T-cell (primary cell): Measurements from ENCODE around the gene TWIST2. TPM values are rescaled to one million over a fixed set of nuclear protein-coding genes. Genes with fewer than 3 reads are reported as not detected.

Source experiments
- ATAC-seq, 4 experiments: fragments of 200-7000 bp in 3 of 4; fragments of 150-1000 bp in 1 of 4; cut with Tn5 transposase; replicated peaks in 1 of 4; 1 replicate in 3 of 4; 2 replicates in 1 of 4; pipeline ENCODE4 v1.10.0; 2021; ENCODE audit warnings: moderate library complexity in 3 of 4, mild to moderate bottlenecking in 2 of 4, moderate number of reproducible peaks in 1 of 4
- CTCF ChIA-PET, 2 donors: fragments of 300-600 bp; sonication (Branson Sonifier 250); formaldehyde crosslinking; loops; one replicate each; lab custom pipeline; 2022; ENCODE audit warnings: antibody characterized with exemption in 2 of 2; lab: Charles Lee
- POLR2A ChIA-PET, 2 donors: fragments of 300-600 bp; sonication (Branson Sonifier 250); formaldehyde crosslinking; loops; one replicate each; lab custom pipeline; 2022; ENCODE audit warnings: antibody characterized with exemption in 2 of 2; lab: Charles Lee
- DNase-seq, 35 experiments: peaks; one replicate each; pipeline versions ENCODE4 v3.0.0 to v3.0.0-alpha.2; 2013 to 2023
- H3K27ac ChIP-seq: one replicate; pipeline ENCODE4 v1.5.1; 2013; ENCODE audit warnings: low read length
- H3K27me3 ChIP-seq, 2 experiments: replicated peaks in 1 of 2; 1 replicate in 1 of 2; 2 replicates in 1 of 2; pipeline versions ENCODE4 v1.6.1 to v1.7.0; 2013; ENCODE audit warnings: low read length in 1 of 2, mixed read lengths in 1 of 2; ENCODE audit not compliant: control insufficient read depth in 2 of 2, insufficient read depth in 2 of 2; ENCODE audit errors: extremely low read depth in 1 of 2
- H3K36me3 ChIP-seq, 2 donors: 1 replicate in 1 of 2; 2 replicates in 1 of 2; pipeline versions ENCODE4 v1.6.1 to v1.7.0; 2013; ENCODE audit warnings: low read length in 1 of 2; ENCODE audit not compliant: control insufficient read depth in 2 of 2, insufficient read depth in 1 of 2; ENCODE audit errors: extremely low read depth in 1 of 2
- H3K4me1 ChIP-seq, 2 experiments: 1 replicate in 1 of 2; 2 replicates in 1 of 2; pipeline versions ENCODE4 v1.6.1 to v1.7.0; 2013; ENCODE audit warnings: low read length in 2 of 2, mixed read lengths in 1 of 2; ENCODE audit not compliant: insufficient read depth in 2 of 2, control insufficient read depth in 1 of 2; ENCODE audit errors: extremely low read depth in 1 of 2
- H3K4me3 ChIP-seq, 2 donors: 1 replicate in 1 of 2; 2 replicates in 1 of 2; pipeline versions ENCODE4 v1.5.1 to v1.7.0; 2013; ENCODE audit warnings: mild to moderate bottlenecking in 2 of 2, low read length in 1 of 2, moderate library complexity in 1 of 2; ENCODE audit not compliant: control insufficient read depth in 1 of 2; ENCODE audit errors: extremely low read depth in 1 of 2
- H3K9me3 ChIP-seq: 2 replicates; pipeline ENCODE4 v1.7.0; 2013
- H3K27ac Mint-ChIP-seq, 2 donors: one replicate each; pipeline ENCODE4 v1.8.0; 2020 to 2021; ENCODE audit warnings: mild to moderate bottlenecking in 2 of 2, mixed read lengths in 2 of 2
- H3K27me3 Mint-ChIP-seq, 2 donors: one replicate each; pipeline ENCODE4 v1.8.0; 2021 to 2022; ENCODE audit warnings: mixed read lengths in 2 of 2
- H3K36me3 Mint-ChIP-seq: one replicate; pipeline ENCODE4 v1.8.0; 2021; ENCODE audit warnings: mixed read lengths
- H3K4me1 Mint-ChIP-seq, 3 donors: one replicate each; pipeline ENCODE4 v1.8.0; 2020 to 2022; ENCODE audit warnings: mixed read lengths in 3 of 3, mild to moderate bottlenecking in 1 of 3
- H3K4me3 Mint-ChIP-seq, 3 donors: one replicate each; pipeline ENCODE4 v1.8.0; 2020 to 2022; ENCODE audit warnings: mild to moderate bottlenecking in 3 of 3, mixed read lengths in 3 of 3, moderate library complexity in 3 of 3
- H3K9me3 Mint-ChIP-seq, 3 donors: one replicate each; pipeline ENCODE4 v1.8.0; 2020 to 2022; ENCODE audit warnings: mixed read lengths in 3 of 3
- WGBS: methylation state at CpG from one replicate; pipeline ENCODE4 v1.1.5; 2013; ENCODE audit warnings: missing lambda C conversion rate; ENCODE audit not compliant: insufficient coverage; 5-methylcytosine and 5-hydroxymethylcytosine counted together
- total RNA-seq, 35 experiments: library from RNA in 6 of 35; stranded (reverse) in 6 of 35; fragments of 120-200 nt in 1 of 35; gene quantifications; one replicate each; pipeline versions ENCODE4 v1.2.1 to v1.2.4 and lab custom pipeline; 2013 to 2026

The TWIST2 gene
- total RNA-seq, 5 donors from 2014 or later (not counting 1 experiment from before 2014, with no cell fraction given) = not detected

DNA sequence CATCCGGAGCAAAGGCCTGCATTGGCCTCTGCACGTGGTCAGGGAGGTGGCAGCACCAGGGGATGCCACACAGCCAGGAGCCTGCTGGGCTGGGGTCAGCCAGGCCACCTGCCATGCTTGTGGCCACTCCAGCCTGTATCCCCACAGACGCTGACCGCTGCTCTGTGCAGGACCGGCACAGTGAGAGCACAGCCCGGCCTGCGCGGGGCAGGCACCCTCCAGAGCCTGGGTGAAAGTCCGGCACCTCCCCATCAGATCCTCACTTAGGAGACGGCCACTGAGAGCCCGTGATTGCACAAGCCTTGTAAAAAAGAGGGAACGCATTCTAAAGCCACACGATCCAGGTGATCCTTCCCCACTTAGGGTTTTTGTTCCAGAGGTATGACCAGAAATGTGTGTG lies 42.2 kb downstream of the TWIST2 start:
- Mint-ChIP-seq H3K4me1 (no peaks in the 10 kb centered on the region), H3K9me3 (no peaks in the 10 kb centered on the region), H3K27me3 (peaks cover 3 to 8% of the 10 kb centered on the region in 2 donors), H3K4me3 (no peak overlapping the region), H3K36me3 (no peaks in the 10 kb centered on the region), H3K27ac (no peak overlapping the region)
- Histone ChIP-seq H3K4me1 (no peaks in the 10 kb centered on the region), H3K27ac (no peak overlapping the region), H3K27me3 (peaks cover 0 to 20% of the 10 kb centered on the region in 2 experiments), H3K36me3 (no peaks in the 10 kb centered on the region), H3K9me3 (no peaks in the 10 kb centered on the region), H3K4me3 (no peak overlapping the region)
- 80% methylated on average over 6 of the region's 13 CpGs for WGBS
- no peak for DNase-seq
- POLR2A ChIA-PET = no interaction called here
- no peak for ATAC-seq
- CTCF ChIA-PET = no interaction called here

DNA sequence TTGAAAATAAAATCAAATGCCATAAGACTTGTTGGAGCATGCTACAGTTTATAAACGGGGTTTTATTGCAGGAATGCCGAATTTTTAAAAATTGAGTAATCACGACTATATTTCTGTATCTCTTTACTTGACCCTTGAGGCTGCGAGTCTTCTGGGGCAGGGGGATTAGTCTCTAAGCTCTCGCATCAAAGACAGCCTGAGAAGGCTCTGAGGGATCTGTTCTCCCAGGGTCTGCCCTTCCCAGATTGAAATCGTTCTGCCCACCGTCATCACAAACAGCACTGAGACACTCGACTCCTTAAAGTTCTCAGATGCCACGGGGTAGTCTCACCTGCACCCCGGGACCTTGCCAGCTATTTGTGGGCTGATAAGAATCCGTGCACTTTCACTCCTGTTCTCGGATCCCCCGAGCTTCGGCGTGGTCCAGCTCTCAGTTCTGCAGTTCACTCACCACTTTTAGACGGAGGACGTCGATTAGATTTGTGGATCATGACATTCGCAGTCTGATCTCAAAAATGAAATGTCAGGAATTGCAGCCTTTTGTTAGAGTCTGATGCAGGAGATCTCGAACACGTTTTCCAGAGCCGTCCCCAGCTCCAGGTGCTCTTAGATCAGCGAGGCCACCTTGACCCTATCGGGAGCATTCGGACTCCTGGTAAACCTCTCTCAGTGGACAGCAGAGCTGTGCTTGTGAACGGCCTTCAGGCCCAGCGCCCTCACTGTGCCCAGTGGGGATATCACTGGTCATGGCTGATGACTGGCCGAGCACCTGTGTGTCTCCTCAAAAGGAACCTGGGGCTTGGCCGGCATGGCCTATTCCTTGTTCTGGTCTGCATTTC lies 43.0 kb downstream of the TWIST2 start:
- no peak overlapping the region for H3K27ac Mint-ChIP-seq
- no peak for ATAC-seq
- Histone ChIP-seq H3K27me3 (peaks cover 0 to 23% of the 10 kb centered on the region in 2 experiments), H3K4me1 (no peaks in the 10 kb centered on the region), H3K4me3 (no peak overlapping the region), H3K36me3 (no peaks in the 10 kb centered on the region), H3K27ac (no peak overlapping the region), H3K9me3 (no peaks in the 10 kb centered on the region)
- peaks cover 0 to 6% of the 10 kb centered on the region in 2 donors for H3K27me3 Mint-ChIP-seq
- H3K36me3 Mint-ChIP-seq = no peaks in the 10 kb centered on the region
- H3K9me3 Mint-ChIP-seq = no peaks in the 10 kb centered on the region
- ChIA-PET POLR2A (no interaction called here), CTCF (no interaction called here)
- no peak for DNase-seq
- WGBS = 80% methylated on average over 21 of the region's 29 CpGs
- no peak overlapping the region for H3K4me3 Mint-ChIP-seq
- no peaks in the 10 kb centered on the region for H3K4me1 Mint-ChIP-seq

DNA sequence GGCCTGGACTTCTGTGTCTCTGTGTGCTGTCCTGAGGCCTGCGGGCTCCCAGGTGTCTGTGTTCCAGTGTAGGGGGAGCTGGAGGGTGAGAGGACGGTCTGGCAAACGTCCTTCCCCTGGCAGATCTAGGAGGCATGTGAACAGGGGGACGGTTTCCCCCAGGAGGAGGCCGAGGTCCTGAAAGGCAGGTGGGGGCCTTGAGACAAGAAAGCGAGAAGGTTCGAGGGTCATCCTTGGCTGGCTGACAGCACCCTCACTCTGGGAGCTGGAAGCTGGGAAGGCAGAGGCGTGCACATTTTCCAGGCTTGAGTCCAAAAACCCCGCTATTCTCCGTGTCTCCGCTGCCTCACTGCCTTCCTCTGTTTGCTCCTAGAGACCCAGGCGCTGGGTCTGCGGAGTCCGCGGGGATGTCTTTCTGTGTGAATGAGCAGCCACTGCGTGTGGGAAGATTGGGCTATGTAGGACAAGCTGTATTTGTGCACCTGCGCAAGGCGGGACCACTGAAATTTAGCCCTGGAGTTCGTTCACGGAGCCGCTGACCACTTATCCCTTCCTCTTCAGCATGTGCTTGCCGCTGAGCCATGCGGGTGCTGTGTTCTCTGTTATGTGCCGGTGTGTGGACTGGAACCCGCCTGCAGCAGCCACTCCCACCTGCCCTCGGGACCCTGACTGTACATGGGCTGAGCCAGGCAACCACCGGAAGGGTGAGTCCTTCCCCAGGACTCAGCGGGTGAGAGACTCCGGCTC lies 43.7 kb downstream of the TWIST2 start:
- Mint-ChIP-seq H3K4me1 (no peaks in the 10 kb centered on the region), H3K9me3 (no peaks in the 10 kb centered on the region)

DNA sequence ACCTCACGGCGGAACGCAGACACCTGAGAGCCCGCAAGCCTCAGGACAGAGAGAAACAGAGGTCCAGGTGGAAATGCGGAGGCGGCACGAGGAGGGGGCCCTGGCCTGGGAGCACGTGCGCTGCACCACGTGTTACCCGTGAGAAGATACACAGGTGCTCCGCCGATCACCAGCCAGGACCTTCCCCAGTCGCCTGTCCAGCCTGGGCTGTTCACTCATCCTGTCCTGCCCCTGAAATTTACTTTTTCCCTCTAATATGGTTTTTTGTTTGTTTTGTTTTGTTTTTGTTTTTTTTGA lies 44.3 kb downstream of the TWIST2 start:
- DNase-seq (no peak), ATAC-seq (no peak)
- Histone ChIP-seq H3K27me3 (peaks cover 0 to 36% of the 10 kb centered on the region in 2 experiments), H3K4me3 (no peak overlapping the region), H3K4me1 (no peaks in the 10 kb centered on the region), H3K36me3 (no peaks in the 10 kb centered on the region), H3K9me3 (no peaks in the 10 kb centered on the region), H3K27ac (no peak overlapping the region)
- POLR2A ChIA-PET = no interaction called here
- H3K4me3 Mint-ChIP-seq = no peak overlapping the region
- WGBS = 91% methylated on average over 13 of the region's 14 CpGs
- H3K27ac Mint-ChIP-seq = no peak overlapping the region
- no peaks in the 10 kb centered on the region for H3K9me3 Mint-ChIP-seq
- CTCF ChIA-PET = no interaction called here
- no peaks in the 10 kb centered on the region for H3K4me1 Mint-ChIP-seq
- H3K36me3 Mint-ChIP-seq = no peaks in the 10 kb centered on the region
- H3K27me3 Mint-ChIP-seq = peaks cover 2 to 11% of the 10 kb centered on the region in 2 donors

More for the DNA sequence above, 43.7 kb downstream of the TWIST2 start:
- ATAC-seq (no peak), DNase-seq (no peak)
- Mint-ChIP-seq H3K4me3 (no peak overlapping the region), H3K27me3 (peaks cover 0 to 6% of the 10 kb centered on the region in 2 donors), H3K27ac (no peak overlapping the region), H3K36me3 (no peaks in the 10 kb centered on the region)
- WGBS = 83% methylated on average over 17 of the region's 29 CpGs
- ChIA-PET POLR2A (no interaction called here), CTCF (no interaction called here)
- no peaks in the 10 kb centered on the region for H3K4me1 ChIP-seq
- H3K4me3 ChIP-seq = no peak overlapping the region
- no peaks in the 10 kb centered on the region for H3K9me3 ChIP-seq
- no peak overlapping the region for H3K27ac ChIP-seq
- H3K27me3 ChIP-seq = peaks cover 0 to 31% of the 10 kb centered on the region in 2 experiments
- no peaks in the 10 kb centered on the region for H3K36me3 ChIP-seq

DNA sequence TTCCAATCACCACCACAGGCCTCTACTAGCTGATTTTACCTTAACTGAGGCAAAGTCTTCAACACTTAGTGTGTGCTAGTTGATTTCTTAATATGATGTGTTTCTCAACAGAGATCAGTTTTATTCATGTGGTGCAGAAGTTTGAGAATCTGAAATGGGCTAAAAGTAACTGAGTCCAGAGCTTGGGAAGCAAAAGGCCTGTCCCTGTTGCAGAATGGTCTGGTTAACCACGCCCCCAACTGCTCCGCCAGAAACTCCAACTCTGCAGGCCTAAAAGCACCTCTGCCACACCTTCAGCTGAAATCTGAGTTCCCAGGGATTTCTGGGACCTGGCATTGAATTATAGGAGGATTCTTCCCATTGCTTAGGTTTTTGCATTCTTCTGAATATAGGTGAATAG lies 44.9 kb downstream of the TWIST2 start:
- H3K36me3 ChIP-seq = no peaks in the 10 kb centered on the region
- H3K4me1 ChIP-seq = no peaks in the 10 kb centered on the region
- no peak overlapping the region for H3K4me3 Mint-ChIP-seq
- H3K4me3 ChIP-seq = no peak overlapping the region
- H3K4me1 Mint-ChIP-seq = no peaks in the 10 kb centered on the region
- POLR2A ChIA-PET = no interaction called here
- no peak for ATAC-seq
- peaks cover 0 to 42% of the 10 kb centered on the region in 2 experiments for H3K27me3 ChIP-seq
- no peak for DNase-seq
- no peak overlapping the region for H3K27ac ChIP-seq
- no peaks in the 10 kb centered on the region for H3K36me3 Mint-ChIP-seq
- peaks cover 3 to 13% of the 10 kb centered on the region in 2 donors for H3K27me3 Mint-ChIP-seq
- no peaks in the 10 kb centered on the region for H3K9me3 Mint-ChIP-seq
- H3K27ac Mint-ChIP-seq = no peak overlapping the region
- CTCF ChIA-PET = interaction anchor here in 1 of 2 donors (0.6 kb wide), 1 partner anchor 998 kb away, joined by 4 read pairs; no protein-coding TSS in a partner anchor
- no peaks in the 10 kb centered on the region for H3K9me3 ChIP-seq
- no CpG with 5 or more reads among the region's 2 CpGs for WGBS

DNA sequence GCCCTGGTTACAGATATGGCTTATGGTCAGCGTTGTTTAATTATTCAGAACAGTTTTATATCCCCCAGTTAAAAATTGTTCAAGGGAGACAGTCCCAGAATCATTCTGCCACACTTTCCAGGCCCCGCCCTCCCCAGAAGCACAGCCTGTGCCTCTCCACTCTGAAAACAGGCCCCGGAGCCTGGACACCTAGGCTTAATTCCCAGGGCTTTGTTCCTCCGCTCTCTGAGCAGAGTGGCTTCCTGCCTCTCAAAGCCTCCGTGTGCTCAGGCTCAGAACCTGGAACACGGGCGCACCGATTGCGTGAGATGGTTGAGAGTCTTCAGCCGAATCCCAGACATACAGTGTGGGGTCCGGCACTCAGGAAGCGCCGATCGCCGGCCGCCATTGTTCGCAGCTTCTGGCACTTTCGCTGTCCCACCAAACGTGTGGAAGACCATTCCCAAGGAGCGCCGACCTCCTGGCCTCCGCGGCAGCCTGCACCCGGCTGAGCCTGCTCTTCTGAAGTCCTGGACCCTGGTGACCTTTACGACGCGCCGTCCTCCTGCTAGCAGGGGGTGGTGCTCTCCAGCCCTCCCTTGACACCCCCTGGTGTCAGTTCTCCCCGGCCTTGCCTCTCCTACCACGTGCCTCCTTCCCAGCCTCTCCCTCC lies 45.6 kb downstream of the TWIST2 start:
- CTCF ChIA-PET = interaction anchor here in 1 of 2 donors (0.6 kb wide), 1 partner anchor 997 kb away, joined by 4 read pairs; no protein-coding TSS in a partner anchor
- no peaks in the 10 kb centered on the region for H3K9me3 ChIP-seq
- Mint-ChIP-seq H3K9me3 (no peaks in the 10 kb centered on the region), H3K27me3 (peaks cover 3 to 13% of the 10 kb centered on the region in 2 donors), H3K4me1 (no peaks in the 10 kb centered on the region), H3K27ac (no peak overlapping the region), H3K4me3 (no peak overlapping the region), H3K36me3 (no peaks in the 10 kb centered on the region)
- no peaks in the 10 kb centered on the region for H3K4me1 ChIP-seq
- no peak overlapping the region for H3K4me3 ChIP-seq
- POLR2A ChIA-PET = no interaction called here
- ATAC-seq (no peak), DNase-seq (no peak)
- WGBS = 87% methylated on average over 19 of the region's 30 CpGs
- H3K27me3 ChIP-seq = peaks cover 0 to 48% of the 10 kb centered on the region in 2 experiments
- H3K27ac ChIP-seq = no peak overlapping the region
- H3K36me3 ChIP-seq = no peaks in the 10 kb centered on the region
